ENCODE results near the gene UTY. TPM values are rescaled to one million over a fixed set of nuclear protein-coding genes. Genes with fewer than 3 reads are reported as not detected.

UTY gene
- 10 to 100 TPM; 12.7 to 16.1 TPM for total RNA-seq

DNA sequence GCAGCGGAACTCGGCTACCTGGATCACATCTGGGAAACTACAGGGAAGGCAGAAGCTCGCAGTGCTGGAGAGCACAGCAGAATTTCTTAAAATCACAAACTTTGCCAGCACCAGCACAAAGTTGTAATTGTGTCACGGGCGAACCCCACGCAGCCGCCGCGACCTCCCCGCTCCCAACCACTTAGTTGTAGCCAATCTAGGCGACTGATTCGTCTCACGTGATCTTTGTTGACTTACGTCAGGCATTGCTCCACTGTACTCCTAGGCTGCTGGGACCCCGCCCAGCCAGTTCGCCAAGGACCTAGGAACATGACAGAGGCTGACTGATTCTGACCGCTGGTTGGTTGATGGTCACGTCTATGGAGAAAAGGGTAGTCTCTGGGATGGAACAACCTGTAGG lies at the start of gene UTY:
UTY (minus strand) TSS at position 206 of the 400 bp plus-strand sequence. CDS start 368 bp downstream, outside the sequence.
- Mint-ChIP-seq H3K9me3 (peaks cover 3% of the 10 kb centered on the region), H3K27ac (peak within 1 kb of the TSS; percentile 98), H3K4me1 (peaks cover 7% of the 10 kb centered on the region), H3K4me3 (peak within 1 kb of the TSS; percentile 94), H3K36me3 (peaks cover 18% of the 10 kb centered on the region), H3K27me3 (no peaks in the 10 kb centered on the region)
- peak; percentile 74 for DNase-seq

DNA sequence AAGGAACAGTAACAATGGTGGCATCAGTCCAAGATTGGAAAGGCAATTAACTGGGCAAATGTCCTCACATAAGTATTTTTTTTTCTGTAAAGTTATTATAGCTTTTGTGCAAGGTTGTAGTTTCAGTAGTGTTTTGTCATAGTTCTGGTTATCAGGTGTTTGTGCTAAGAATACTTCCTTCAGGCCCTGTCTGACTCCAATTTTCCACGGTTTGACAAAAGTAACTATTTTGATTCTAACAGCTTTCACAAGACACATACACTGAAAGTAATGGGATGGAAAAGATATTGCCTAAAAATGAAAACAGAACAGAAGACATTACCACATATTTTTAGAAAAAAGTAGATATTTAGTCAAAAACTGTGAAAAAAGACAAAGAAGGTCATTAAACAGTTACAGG lies 40.6 kb upstream of the UTY start:
- no peak overlapping the region for H3K4me3 Mint-ChIP-seq
- H3K9me3 Mint-ChIP-seq = peaks cover 2% of the 10 kb centered on the region
- peaks cover 5% of the 10 kb centered on the region for H3K4me1 Mint-ChIP-seq
- peak overlapping the region; percentile 25 for H3K27ac Mint-ChIP-seq
- H3K36me3 Mint-ChIP-seq = no peaks in the 10 kb centered on the region
- no peak for DNase-seq
- H3K27me3 Mint-ChIP-seq = no peaks in the 10 kb centered on the region

- Mint-ChIP-seq H3K4me1 (no peaks in the 10 kb centered on the region), H3K36me3 (no peaks in the 10 kb centered on the region), H3K4me3 (no peak overlapping the region), H3K27ac (no peak overlapping the region), H3K9me3 (no peaks in the 10 kb centered on the region), H3K27me3 (no peaks in the 10 kb centered on the region)
- no peak for DNase-seq
These were observed 21.4 kb upstream of the UTY start for GRCh38 chrY:13501215-13501614.

GRCh38 chrY:13493737-13494136 lies 13.9 kb upstream of the UTY start:
- Mint-ChIP-seq H3K27ac (no peak overlapping the region), H3K9me3 (no peaks in the 10 kb centered on the region), H3K4me3 (no peak overlapping the region), H3K36me3 (no peaks in the 10 kb centered on the region), H3K4me1 (peaks cover 13% of the 10 kb centered on the region), H3K27me3 (no peaks in the 10 kb centered on the region)
- no peak for DNase-seq

GRCh38 chrY:13492408-13492807 lies 12.6 kb upstream of the UTY start:
- Mint-ChIP-seq H3K27me3 (no peaks in the 10 kb centered on the region), H3K27ac (no peak overlapping the region)

DNA sequence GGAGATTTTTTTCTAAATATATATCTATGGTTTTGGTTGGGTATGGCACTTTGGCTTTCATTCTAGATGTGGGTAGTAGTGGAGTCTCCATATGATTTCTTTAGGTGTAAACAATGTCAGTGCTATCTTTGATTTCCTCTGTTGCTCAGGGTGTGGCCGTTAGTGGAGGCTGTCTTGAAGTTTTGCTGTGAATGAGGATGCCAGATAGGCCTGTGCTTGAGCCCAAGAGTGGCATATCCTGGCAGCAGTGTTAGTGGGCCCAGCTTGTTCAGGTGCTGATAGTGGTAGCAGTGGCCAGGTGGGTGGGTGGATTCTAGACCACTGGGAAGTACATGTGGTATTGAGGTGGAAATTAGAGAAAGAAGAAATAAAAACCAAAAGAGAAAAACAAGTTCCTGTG lies 8.9 kb upstream of the UTY start:
- Mint-ChIP-seq H3K27ac (no peak overlapping the region), H3K9me3 (peaks cover 3% of the 10 kb centered on the region), H3K4me3 (no peak overlapping the region), H3K27me3 (no peaks in the 10 kb centered on the region), H3K36me3 (no peaks in the 10 kb centered on the region), H3K4me1 (peaks cover 15% of the 10 kb centered on the region)
- no peak for DNase-seq

More at GRCh38 chrY:13492408-13492807, 12.6 kb upstream of the UTY start:
- H3K36me3 Mint-ChIP-seq = no peaks in the 10 kb centered on the region
- no peaks in the 10 kb centered on the region for H3K9me3 Mint-ChIP-seq
- peaks cover 19% of the 10 kb centered on the region for H3K4me1 Mint-ChIP-seq
- DNase-seq = no peak
- no peak overlapping the region for H3K4me3 Mint-ChIP-seq

DNA sequence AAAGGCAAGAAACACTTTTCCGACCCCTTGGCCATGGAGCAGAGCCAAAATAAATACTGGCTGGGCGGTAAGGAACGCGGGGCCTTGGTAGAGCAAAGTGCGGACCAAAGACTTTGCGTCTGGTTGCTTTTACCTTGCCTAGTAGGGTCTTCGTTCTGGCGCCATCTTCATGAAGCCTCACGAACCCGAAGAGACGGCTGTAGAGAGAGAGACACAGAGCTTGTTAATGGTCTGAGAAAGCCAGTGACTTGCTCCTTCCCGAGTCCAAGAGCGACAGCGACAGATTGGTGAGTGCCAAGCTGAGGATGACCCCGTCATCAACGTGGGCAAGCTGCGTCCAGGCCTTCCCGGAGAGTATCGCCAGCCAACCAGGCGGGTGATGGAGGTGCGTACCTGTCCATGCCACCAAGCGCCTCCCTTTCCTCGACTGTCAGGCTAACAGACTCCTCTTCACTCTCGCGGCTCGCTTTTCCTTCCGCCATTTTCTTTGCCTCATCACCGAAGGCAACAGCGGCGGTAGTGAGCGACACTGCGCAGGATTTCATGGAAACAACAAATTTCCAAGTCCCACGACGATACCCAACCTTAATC lies 617 bp downstream of the UTY start:
- Mint-ChIP-seq H3K4me3 (peak overlapping the region; percentile 94), H3K36me3 (peaks cover 22% of the 10 kb centered on the region), H3K27ac (peak overlapping the region; percentile 98), H3K4me1 (peaks cover 13% of the 10 kb centered on the region), H3K9me3 (no peaks in the 10 kb centered on the region), H3K27me3 (no peaks in the 10 kb centered on the region)
- peak; percentile 59 for DNase-seq

- Mint-ChIP-seq H3K27ac (peak overlapping the region; percentile 98), H3K4me1 (peaks cover 17% of the 10 kb centered on the region), H3K36me3 (peaks cover 25% of the 10 kb centered on the region), H3K9me3 (no peaks in the 10 kb centered on the region), H3K27me3 (no peaks in the 10 kb centered on the region), H3K4me3 (peak overlapping the region; percentile 94)
- peak; percentile 34 for DNase-seq
These were observed 1.6 kb downstream of the UTY start for GRCh38 chrY:13478126-13478785.

GRCh38 chrY:13474997-13475396 lies 4.8 kb downstream of the UTY start:
- H3K4me3 Mint-ChIP-seq = peak overlapping the region; percentile 52
- peaks cover 41% of the 10 kb centered on the region for H3K36me3 Mint-ChIP-seq
- no peak for DNase-seq

DNA sequence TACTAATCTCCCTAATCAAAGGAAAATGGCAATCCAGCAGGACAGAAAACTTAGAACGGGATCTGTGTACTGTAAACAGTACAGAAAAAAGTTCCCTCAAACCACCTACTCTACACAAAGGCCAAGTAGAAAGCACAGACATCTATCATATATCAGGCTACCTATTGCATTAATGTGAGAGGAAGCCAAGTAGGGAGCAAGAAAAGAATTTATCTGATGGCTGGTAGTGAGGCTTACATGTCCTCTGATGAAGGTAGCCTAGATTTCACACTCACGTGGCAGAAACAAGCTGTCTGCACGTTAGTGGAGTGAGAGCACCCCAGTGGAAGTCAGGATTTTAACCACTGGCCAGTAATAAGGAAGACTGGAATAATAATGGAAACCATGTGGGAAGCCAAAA lies 28.3 kb downstream of the UTY start:
- Mint-ChIP-seq H3K9me3 (peaks cover 1% of the 10 kb centered on the region), H3K27ac (peak overlapping the region; percentile 16), H3K36me3 (peaks cover 43% of the 10 kb centered on the region), H3K27me3 (no peaks in the 10 kb centered on the region), H3K4me1 (peaks cover 38% of the 10 kb centered on the region), H3K4me3 (no peak overlapping the region)
- no peak for DNase-seq

More at GRCh38 chrY:13474997-13475396, 4.8 kb downstream of the UTY start:
- Mint-ChIP-seq H3K9me3 (no peaks in the 10 kb centered on the region), H3K27ac (peak overlapping the region; percentile 88), H3K4me1 (peaks cover 32% of the 10 kb centered on the region), H3K27me3 (no peaks in the 10 kb centered on the region)

- H3K27ac Mint-ChIP-seq = no peak overlapping the region
- no peak for DNase-seq
- no peak overlapping the region for H3K4me3 Mint-ChIP-seq
- H3K27me3 Mint-ChIP-seq = no peaks in the 10 kb centered on the region
- peaks cover 1% of the 10 kb centered on the region for H3K9me3 Mint-ChIP-seq
- peaks cover 44% of the 10 kb centered on the region for H3K36me3 Mint-ChIP-seq
- peaks cover 42% of the 10 kb centered on the region for H3K4me1 Mint-ChIP-seq
These were observed 29.2 kb downstream of the UTY start for GRCh38 chrY:13450596-13451130.

- Mint-ChIP-seq H3K4me3 (no peak overlapping the region), H3K27me3 (no peaks in the 10 kb centered on the region), H3K27ac (no peak overlapping the region), H3K36me3 (peaks cover 38% of the 10 kb centered on the region), H3K9me3 (no peaks in the 10 kb centered on the region), H3K4me1 (peaks cover 25% of the 10 kb centered on the region)
- no peak for DNase-seq
These were observed 34.3 kb downstream of the UTY start for GRCh38 chrY:13445566-13445965.

GRCh38 chrY:13443146-13443545 lies 36.7 kb downstream of the UTY start:
- H3K4me3 Mint-ChIP-seq = no peak overlapping the region
- peaks cover 19% of the 10 kb centered on the region for H3K4me1 Mint-ChIP-seq
- no peak overlapping the region for H3K27ac Mint-ChIP-seq
- no peaks in the 10 kb centered on the region for H3K27me3 Mint-ChIP-seq
- DNase-seq = no peak
- peaks cover 50% of the 10 kb centered on the region for H3K36me3 Mint-ChIP-seq
- no peaks in the 10 kb centered on the region for H3K9me3 Mint-ChIP-seq

DNA sequence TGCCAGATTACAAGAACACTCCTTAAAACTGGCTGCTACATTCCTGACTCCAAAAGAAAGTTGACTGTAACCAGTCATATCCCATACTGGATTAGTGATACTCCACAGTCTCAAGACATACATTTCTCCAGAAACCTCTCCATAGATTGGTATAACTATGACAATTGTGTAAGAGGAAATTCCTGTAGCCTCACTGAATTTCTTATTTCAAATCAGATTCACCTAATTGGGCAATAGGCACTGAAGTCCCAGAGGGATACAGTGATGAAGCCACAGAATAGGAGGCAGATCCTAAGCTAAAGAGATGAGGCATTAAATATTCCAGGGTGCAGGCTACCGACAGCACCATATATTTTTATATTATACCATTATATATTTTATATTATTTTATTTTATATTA lies 39.0 kb downstream of the UTY start:
- H3K27me3 Mint-ChIP-seq = no peaks in the 10 kb centered on the region
- DNase-seq = no peak
- no peaks in the 10 kb centered on the region for H3K9me3 Mint-ChIP-seq
- H3K36me3 Mint-ChIP-seq = peaks cover 58% of the 10 kb centered on the region
- peaks cover 24% of the 10 kb centered on the region for H3K4me1 Mint-ChIP-seq
- no peak overlapping the region for H3K27ac Mint-ChIP-seq
- no peak overlapping the region for H3K4me3 Mint-ChIP-seq

- H3K4me1 Mint-ChIP-seq = peaks cover 38% of the 10 kb centered on the region
- peak overlapping the region; percentile 83 for H3K4me3 Mint-ChIP-seq
- no peaks in the 10 kb centered on the region for H3K27me3 Mint-ChIP-seq
- peak overlapping the region; percentile 94 for H3K27ac Mint-ChIP-seq
- peaks cover 24% of the 10 kb centered on the region for H3K9me3 Mint-ChIP-seq
- H3K36me3 Mint-ChIP-seq = peaks cover 78% of the 10 kb centered on the region
- DNase-seq = peak; percentile 54
These were observed 43.6 kb downstream of the UTY start for GRCh38 chrY:13435968-13436937.
